Endodermal cell (in vitro differentiated cells): ENCODE data around the gene DPP8. TPM values are rescaled to one million over a fixed set of nuclear protein-coding genes. Genes with fewer than 3 reads are reported as not detected.
A peak's percentile ranks its signal among the peaks of the same experiment; 100 is the strongest.

Experiments used
- DNase-seq: peaks from one replicate; pipeline ENCODE4 v3.0.0-alpha.2; 2017
- H3K27ac ChIP-seq: 2 replicates; pipeline ENCODE4 v1.5.1; 2013; ENCODE audit warnings: mild to moderate bottlenecking, low read depth, low read length, moderate library complexity
- H3K27me3 ChIP-seq: 2 replicates; pipeline ENCODE4 v1.6.1; 2013; ENCODE audit warnings: mild to moderate bottlenecking, low read length, moderate library complexity; ENCODE audit not compliant: insufficient read depth, control insufficient read depth, poor library complexity, severe bottlenecking
- H3K36me3 ChIP-seq: 2 replicates; pipeline ENCODE4 v1.7.0; 2013; ENCODE audit warnings: mild to moderate bottlenecking, low read length, moderate library complexity; ENCODE audit not compliant: control insufficient read depth, insufficient read depth
- H3K4me1 ChIP-seq: one replicate; pipeline ENCODE4 v1.7.0; 2013; ENCODE audit warnings: low read length; ENCODE audit not compliant: control insufficient read depth, insufficient read depth
- H3K4me3 ChIP-seq: 2 replicates; pipeline ENCODE4 v1.5.1; 2013; ENCODE audit warnings: mild to moderate bottlenecking, low read length, moderate library complexity
- H3K9ac ChIP-seq: 2 replicates; pipeline ENCODE4 v1.6.1; 2013; ENCODE audit warnings: mild to moderate bottlenecking, low read length, moderate library complexity; ENCODE audit not compliant: poor library complexity, severe bottlenecking; ENCODE audit errors: extremely low read depth
- H3K9me3 ChIP-seq: 2 replicates; pipeline ENCODE4 v1.6.1; 2013; ENCODE audit warnings: mild to moderate bottlenecking, low read length, moderate library complexity; ENCODE audit not compliant: control insufficient read depth
- H3K27ac Mint-ChIP-seq: 2 replicates; pipeline ENCODE4 v1.8.0; 2020; ENCODE audit warnings: mixed read lengths
- H3K27me3 Mint-ChIP-seq: 2 replicates; pipeline ENCODE4 v1.8.0; 2021; ENCODE audit warnings: mild to moderate bottlenecking, mixed read lengths; ENCODE audit not compliant: insufficient read depth
- H3K36me3 Mint-ChIP-seq: 2 replicates; pipeline ENCODE4 v1.8.0; 2020; ENCODE audit warnings: low read depth, mixed read lengths
- H3K4me1 Mint-ChIP-seq: 2 replicates; pipeline ENCODE4 v1.8.0; 2020; ENCODE audit warnings: mixed read lengths
- H3K4me3 Mint-ChIP-seq: 2 replicates; pipeline ENCODE4 v1.8.0; 2020; ENCODE audit warnings: mild to moderate bottlenecking, moderate library complexity, mixed read lengths
- H3K9me3 Mint-ChIP-seq: 2 replicates; pipeline ENCODE4 v1.8.0; 2020; ENCODE audit warnings: mild to moderate bottlenecking, mixed read lengths
- CTCF ChIP-seq: fragments of 200-600 bp; sonication (generic); conservative IDR thresholded peaks from 2 replicates; pipeline ENCODE4 v1.5.0; 2021; ENCODE audit warnings: antibody characterized with exemption, mild to moderate bottlenecking
- WGBS, 2 experiments: methylation state at CpG; one replicate each; pipeline versions ENCODE4 v1.1.5 to v1.1.7; 2013; ENCODE audit warnings: missing lambda C conversion rate in 2 of 2, mixed read lengths in 1 of 2; ENCODE audit not compliant: insufficient coverage in 1 of 2, insufficient read length in 1 of 2; 5-methylcytosine and 5-hydroxymethylcytosine counted together
- total RNA-seq, 2 donors: library from RNA; stranded (reverse); fragmentation: NEBNext Ultra II Directional in 1 of 2; extraction: Animal tissue kit (Norgen Biotek cat#: 25700) in 1 of 2; gene quantifications; 2 replicates in 1 of 2; 3 replicates in 1 of 2; pipeline ENCODE4 v1.2.1, GENCODE V29; 2021

The DPP8 gene
- total RNA-seq, 2 donors from 2014 or later, result 31.8 to 34.9 TPM

- Histone ChIP-seq H3K4me3 (no peak overlapping the region), H3K36me3 (peaks cover 83% of the 10 kb centered on the region), H3K27ac (no peak overlapping the region), H3K9ac (no peak overlapping the region), H3K4me1 (peaks cover 5% of the 10 kb centered on the region), H3K27me3 (no peaks in the 10 kb centered on the region), H3K9me3 (peaks cover 10% of the 10 kb centered on the region)
- peak overlapping the region; percentile 58 for H3K27ac Mint-ChIP-seq
- peaks cover 90% of the 10 kb centered on the region for H3K36me3 Mint-ChIP-seq
- peaks cover 7% of the 10 kb centered on the region for H3K9me3 Mint-ChIP-seq
- 82 to 100% methylated on average over 6 of the region's 6 CpGs for WGBS, 2 experiments
- no peak for TF ChIP-seq CTCF
- H3K4me1 Mint-ChIP-seq, result peaks cover 12% of the 10 kb centered on the region
- H3K27me3 Mint-ChIP-seq, result no peaks in the 10 kb centered on the region
- no peak overlapping the region for H3K4me3 Mint-ChIP-seq
- no peak for DNase-seq
These were observed 41.7 kb upstream of the DPP8 start for GRCh38 chr15:65558997-65559760.

GRCh38 chr15:65558336-65558735 lies 40.8 kb upstream of the DPP8 start:
- Mint-ChIP-seq H3K27ac (peak overlapping the region; percentile 14), H3K27me3 (no peaks in the 10 kb centered on the region), H3K9me3 (peaks cover 2% of the 10 kb centered on the region), H3K4me3 (no peak overlapping the region), H3K36me3 (peaks cover 90% of the 10 kb centered on the region), H3K4me1 (peaks cover 12% of the 10 kb centered on the region)
- Histone ChIP-seq H3K4me1 (peaks cover 5% of the 10 kb centered on the region), H3K27ac (no peak overlapping the region), H3K27me3 (no peaks in the 10 kb centered on the region), H3K9ac (no peak overlapping the region), H3K9me3 (peaks cover 2% of the 10 kb centered on the region), H3K4me3 (no peak overlapping the region), H3K36me3 (peaks cover 83% of the 10 kb centered on the region)
- WGBS, 2 experiments, result 96 to 97% methylated on average over 3 to 5 of the region's 5 CpGs
- DNase-seq, result no peak
- no peak for TF ChIP-seq CTCF

GRCh38 chr15:65556622-65557021 lies 39.1 kb upstream of the DPP8 start:
- no peaks in the 10 kb centered on the region for H3K9me3 Mint-ChIP-seq
- no peak overlapping the region for H3K27ac Mint-ChIP-seq
- Histone ChIP-seq H3K4me3 (no peak overlapping the region), H3K9ac (no peak overlapping the region), H3K9me3 (no peaks in the 10 kb centered on the region), H3K4me1 (peaks cover 5% of the 10 kb centered on the region), H3K27me3 (no peaks in the 10 kb centered on the region), H3K27ac (no peak overlapping the region), H3K36me3 (peaks cover 68% of the 10 kb centered on the region)
- no peaks in the 10 kb centered on the region for H3K27me3 Mint-ChIP-seq
- peaks cover 82% of the 10 kb centered on the region for H3K36me3 Mint-ChIP-seq
- TF ChIP-seq CTCF, result no peak
- DNase-seq, result no peak
- H3K4me3 Mint-ChIP-seq, result no peak overlapping the region
- 95 to 97% methylated on average over 7 of the region's 7 CpGs for WGBS, 2 experiments
- peaks cover 12% of the 10 kb centered on the region for H3K4me1 Mint-ChIP-seq
